ENCODE results near the gene EIF3B. TPM values are rescaled to one million over a fixed set of nuclear protein-coding genes. Genes with fewer than 3 reads are reported as not detected.

Gene EIF3B
- total and polyA plus RNA-seq, 9 of the 15 experiments (the other 6 are each of a cell fraction or from before 2014, with no cell fraction given): 25.9 to 494 (median 357) TPM

GRCh38 chr7:2353936-2354185 lies 766 bp upstream of the EIF3B start (continued):
- TF ChIP-seq POLR2AphosphoS5 (IDR thresholded peaks at IDR 0.05; ENCODE audit: control insufficient read depth, insufficient read depth, low read depth, low read length) (peak; percentile 68; the same call in 1 of the 2 replicates), SLC30A9 (CRISPR knock-in tag; IDR thresholded peaks at IDR 0.05) (no peak), MXI1 (IDR thresholded peaks at IDR 0.05; ENCODE audit: low read depth, low read length) (peak; percentile 78), ZBTB33 (CRISPR knock-in tag; IDR thresholded peaks at IDR 0.05) (peak; percentile 95), ZEB2 (IDR thresholded peaks at IDR 0.05) (no peak), POLR2G (IDR thresholded peaks at IDR 0.05; ENCODE audit: low read depth, low read length) (peak; percentile 92), RNF2 (IDR thresholded peaks at IDR 0.05) (peak; percentile 95), ETV5 (CRISPR knock-in tag; IDR thresholded peaks at IDR 0.05; ENCODE audit: low read depth) (peak; percentile 61; the same call in 1 of the 2 replicates), SIN3A (IDR thresholded peaks at IDR 0.05; ENCODE audit: borderline replicate concordance in 2 of 2, control insufficient read depth in 1 of 2, low read depth in 2 of 2, low read length in 2 of 2) (peak; percentile 31 to 84; a peak in 1 of 4 replicates), SREBF1 (IDR thresholded peaks at IDR 0.05; ENCODE audit: borderline replicate concordance, low read depth, low read length) (peak; percentile 84; the same call in 1 of the 2 replicates), NUFIP1 (IDR thresholded peaks at IDR 0.05; ENCODE audit: partially characterized antibody) (peak; percentile 70), ZBTB17 (CRISPR knock-in tag; IDR thresholded peaks at IDR 0.05) (peak; percentile 29; the same call in 1 of the 2 replicates), NR2C2 (CRISPR knock-in tag; IDR thresholded peaks at IDR 0.05) (0 out of 2 replicates have a peak, but pooled peaks have one; percentile 63), NR2C2 (tag; IDR thresholded peaks at IDR 0.05) (no peak), PPARD (CRISPR knock-in tag; IDR thresholded peaks at IDR 0.05) (no peak), ZZZ3 (IDR thresholded peaks at IDR 0.05) (no peak), U2AF1 (optimal IDR thresholded peaks at IDR 0.05; ENCODE audit: low read depth, low read length) (no peak), ETV6 (IDR thresholded peaks at IDR 0.05; ENCODE audit: borderline replicate concordance in 1 of 2, low read depth in 2 of 2, low read length in 1 of 2) (no peak), ETV6 (CRISPR knock-in tag; IDR thresholded peaks at IDR 0.05; ENCODE audit: borderline replicate concordance) (peak; percentile 95), TCF3 (CRISPR knock-in tag; IDR thresholded peaks at IDR 0.05) (no peak)
- TF ChIP-seq, protein P1, sequence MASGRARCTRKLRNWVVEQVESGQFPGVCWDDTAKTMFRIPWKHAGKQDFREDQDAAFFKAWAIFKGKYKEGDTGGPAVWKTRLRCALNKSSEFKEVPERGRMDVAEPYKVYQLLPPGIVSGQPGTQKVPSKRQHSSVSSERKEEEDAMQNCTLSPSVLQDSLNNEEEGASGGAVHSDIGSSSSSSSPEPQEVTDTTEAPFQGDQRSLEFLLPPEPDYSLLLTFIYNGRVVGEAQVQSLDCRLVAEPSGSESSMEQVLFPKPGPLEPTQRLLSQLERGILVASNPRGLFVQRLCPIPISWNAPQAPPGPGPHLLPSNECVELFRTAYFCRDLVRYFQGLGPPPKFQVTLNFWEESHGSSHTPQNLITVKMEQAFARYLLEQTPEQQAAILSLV (tag; IDR thresholded peaks at IDR 0.05): no peak
- TF ChIP-seq, protein P2, sequence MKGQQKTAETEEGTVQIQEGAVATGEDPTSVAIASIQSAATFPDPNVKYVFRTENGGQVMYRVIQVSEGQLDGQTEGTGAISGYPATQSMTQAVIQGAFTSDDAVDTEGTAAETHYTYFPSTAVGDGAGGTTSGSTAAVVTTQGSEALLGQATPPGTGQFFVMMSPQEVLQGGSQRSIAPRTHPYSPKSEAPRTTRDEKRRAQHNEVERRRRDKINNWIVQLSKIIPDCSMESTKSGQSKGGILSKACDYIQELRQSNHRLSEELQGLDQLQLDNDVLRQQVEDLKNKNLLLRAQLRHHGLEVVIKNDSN (CRISPR knock-in tag; IDR thresholded peaks at IDR 0.05): peak; percentile 100
- TF ChIP-seq, protein P3, sequence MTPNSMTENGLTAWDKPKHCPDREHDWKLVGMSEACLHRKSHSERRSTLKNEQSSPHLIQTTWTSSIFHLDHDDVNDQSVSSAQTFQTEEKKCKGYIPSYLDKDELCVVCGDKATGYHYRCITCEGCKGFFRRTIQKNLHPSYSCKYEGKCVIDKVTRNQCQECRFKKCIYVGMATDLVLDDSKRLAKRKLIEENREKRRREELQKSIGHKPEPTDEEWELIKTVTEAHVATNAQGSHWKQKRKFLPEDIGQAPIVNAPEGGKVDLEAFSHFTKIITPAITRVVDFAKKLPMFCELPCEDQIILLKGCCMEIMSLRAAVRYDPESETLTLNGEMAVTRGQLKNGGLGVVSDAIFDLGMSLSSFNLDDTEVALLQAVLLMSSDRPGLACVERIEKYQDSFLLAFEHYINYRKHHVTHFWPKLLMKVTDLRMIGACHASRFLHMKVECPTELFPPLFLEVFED (CRISPR knock-in tag; conservative IDR thresholded peaks at IDR 0.05): no peak
- TF ChIP-seq, protein P4, sequence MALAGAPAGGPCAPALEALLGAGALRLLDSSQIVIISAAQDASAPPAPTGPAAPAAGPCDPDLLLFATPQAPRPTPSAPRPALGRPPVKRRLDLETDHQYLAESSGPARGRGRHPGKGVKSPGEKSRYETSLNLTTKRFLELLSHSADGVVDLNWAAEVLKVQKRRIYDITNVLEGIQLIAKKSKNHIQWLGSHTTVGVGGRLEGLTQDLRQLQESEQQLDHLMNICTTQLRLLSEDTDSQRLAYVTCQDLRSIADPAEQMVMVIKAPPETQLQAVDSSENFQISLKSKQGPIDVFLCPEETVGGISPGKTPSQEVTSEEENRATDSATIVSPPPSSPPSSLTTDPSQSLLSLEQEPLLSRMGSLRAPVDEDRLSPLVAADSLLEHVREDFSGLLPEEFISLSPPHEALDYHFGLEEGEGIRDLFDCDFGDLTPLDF (CRISPR knock-in tag; IDR thresholded peaks at IDR 0.05): peak; percentile 95

Measured in K562 (cell line).